NCI-H2196 treated with DMSO at 0.1 percent for 48 hours (cell line): ENCODE results near the gene ZFR2.
"Not testable (repeated sequence)": the region's sequence is repeated elsewhere in the genome, so short reads cannot be mapped to it uniquely, and the experiment has no call there.

Experiments
- DNase-seq: peaks from one replicate; lab custom pipeline; 2025; ENCODE audit not compliant: unreplicated experiment; lab: John Stamatoyannopoulos, UW

Gene ZFR2

DNA sequence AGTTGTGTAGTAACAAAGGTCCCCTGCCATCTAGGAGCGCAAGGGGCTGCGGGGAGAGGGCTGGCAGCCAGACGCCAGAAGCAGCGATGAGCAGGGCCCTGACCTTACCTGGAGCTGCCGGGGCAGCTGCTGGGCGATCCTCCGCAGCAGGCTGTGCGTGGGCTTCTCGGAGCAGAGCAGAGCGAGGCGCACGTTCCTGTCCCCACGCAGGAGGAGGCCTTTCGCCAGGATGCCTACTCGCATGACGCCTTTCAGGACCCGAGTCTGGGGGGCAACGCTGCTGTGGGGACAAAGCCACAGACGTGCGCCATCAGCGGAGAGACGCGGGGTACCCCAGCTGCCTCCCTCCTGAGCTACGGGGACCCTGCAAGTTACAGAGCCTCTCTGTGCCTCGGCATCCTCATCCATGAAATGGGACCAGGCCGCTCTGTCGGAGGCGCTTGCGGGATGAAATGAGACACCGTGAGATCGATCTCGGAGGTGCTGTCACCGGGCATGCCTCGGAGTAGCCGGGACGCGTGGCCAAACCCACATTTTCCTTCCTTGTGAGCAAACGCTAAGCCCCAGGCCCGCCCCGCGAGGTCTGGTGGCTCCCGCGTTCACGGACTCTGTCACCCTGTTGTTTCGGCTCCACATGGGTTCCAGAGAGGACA lies 52.1 kb downstream of the ZFR2 start:
- DNase-seq: no peak

DNA sequence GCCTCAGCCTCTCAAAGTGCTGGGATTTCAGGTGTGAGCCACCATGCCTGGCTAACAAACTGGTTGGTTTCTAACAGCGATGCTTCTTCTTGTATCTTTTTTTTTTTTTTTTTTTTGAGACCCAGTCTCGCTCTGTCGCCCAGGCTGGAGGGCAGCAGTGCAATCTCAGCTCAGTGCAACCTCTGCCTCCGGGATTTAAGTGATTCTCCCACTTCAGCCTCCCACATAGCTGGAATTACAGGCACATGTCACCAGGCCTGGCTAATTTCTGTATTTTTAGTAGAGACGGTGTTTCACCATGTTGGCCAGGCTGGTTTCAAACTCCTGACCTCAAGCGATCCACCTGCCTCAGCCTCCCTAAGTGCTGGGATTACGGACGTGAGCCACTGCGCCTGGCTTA lies 52.7 kb downstream of the ZFR2 start:
- DNase-seq: not testable (repeated sequence)

DNA sequence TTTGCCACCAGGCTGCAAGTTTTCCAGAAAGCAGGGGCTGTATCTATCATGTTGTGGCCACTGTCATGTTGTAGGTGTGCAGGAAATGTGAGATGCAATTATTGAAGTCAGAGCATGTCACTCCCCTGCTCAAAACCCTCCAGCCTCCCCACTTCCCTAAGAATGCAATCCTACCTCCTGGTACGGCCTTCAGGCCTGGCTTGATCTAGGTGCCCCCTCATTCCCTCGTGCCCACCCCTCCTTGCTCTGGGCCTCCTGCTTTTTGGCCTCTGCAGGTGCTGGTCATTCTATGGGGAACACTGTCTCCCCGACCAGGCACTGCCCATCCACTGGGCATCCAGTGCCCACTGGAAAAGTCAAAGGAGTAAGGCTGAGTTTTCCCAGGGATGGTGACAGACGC lies 54.2 kb downstream of the ZFR2 start:
- DNase-seq: no peak

DNA sequence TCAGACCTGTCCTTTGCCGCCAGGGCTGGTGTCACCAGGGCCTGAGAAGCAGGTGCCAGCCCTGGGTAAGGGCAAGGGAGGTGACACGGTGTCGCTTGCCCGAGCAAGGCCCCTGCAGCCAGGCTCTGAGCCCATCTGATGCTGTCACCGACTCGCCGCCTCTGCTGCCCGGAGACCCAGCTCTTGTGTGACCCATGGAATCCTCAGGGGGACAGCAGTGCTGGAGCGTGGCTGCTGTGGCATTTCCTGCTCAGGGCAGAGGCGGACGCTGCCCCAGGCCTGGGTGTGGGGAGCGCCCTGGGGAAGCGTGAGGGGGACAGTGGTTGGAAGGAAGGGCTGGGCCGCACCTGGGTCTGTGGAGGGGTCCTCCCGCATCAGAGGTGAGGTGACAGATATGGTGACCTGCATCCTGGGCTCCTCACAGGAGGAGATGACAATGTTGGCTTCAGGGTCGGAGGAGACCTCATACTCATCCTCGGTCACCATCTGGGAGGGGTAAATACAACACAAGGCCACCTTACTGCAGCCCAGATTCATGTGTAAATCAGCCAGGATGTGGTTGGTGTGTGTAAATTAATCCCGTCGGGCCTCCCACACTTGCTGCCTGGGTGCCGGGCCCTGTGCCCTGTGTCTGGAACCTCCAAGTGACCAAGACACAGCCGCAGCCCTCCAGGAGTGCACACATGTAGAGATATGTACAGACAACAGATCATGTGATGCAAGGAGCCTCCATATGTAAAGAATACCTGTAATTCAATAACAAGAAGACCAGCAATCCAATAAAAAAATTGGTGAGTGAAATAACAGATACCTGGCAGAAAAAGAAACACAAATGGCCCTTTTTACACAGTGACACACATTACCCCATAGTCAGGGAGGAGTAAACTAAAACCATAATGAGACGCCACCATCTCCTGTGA lies 55.1 kb downstream of the ZFR2 start:
- DNase-seq: no peak

DNA sequence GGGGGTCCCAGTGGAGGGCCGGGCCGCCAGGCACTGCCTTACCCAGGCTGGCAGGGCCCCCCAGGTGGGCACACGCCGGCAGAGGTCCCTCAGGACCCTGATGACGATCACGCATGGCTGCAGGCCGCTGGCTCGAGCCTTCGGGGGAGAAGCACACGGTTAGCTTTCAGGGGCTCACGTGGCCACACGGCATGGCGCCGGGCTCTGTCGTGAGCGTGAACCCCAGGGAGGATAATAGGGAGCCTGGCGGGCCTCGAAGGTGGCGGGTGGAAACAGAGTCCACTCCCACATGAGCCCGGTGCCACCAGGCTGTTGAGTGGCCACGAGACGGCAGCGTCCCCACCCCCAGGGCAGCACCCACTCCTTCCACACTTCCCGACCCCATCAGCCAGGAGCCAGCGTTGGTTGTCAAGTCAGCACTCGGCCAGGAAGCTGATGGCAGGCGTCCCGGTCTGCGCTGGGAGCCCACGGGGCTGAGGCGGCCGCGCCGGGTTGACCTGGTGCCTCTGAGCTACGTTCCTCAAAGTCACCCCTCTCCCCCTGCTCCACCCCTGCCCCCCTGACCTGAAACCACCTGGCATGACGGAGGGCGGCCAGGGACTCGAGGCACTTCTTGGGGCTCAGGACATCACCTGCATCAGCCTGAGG lies 58.0 kb downstream of the ZFR2 start:
- DNase-seq: no peak

DNA sequence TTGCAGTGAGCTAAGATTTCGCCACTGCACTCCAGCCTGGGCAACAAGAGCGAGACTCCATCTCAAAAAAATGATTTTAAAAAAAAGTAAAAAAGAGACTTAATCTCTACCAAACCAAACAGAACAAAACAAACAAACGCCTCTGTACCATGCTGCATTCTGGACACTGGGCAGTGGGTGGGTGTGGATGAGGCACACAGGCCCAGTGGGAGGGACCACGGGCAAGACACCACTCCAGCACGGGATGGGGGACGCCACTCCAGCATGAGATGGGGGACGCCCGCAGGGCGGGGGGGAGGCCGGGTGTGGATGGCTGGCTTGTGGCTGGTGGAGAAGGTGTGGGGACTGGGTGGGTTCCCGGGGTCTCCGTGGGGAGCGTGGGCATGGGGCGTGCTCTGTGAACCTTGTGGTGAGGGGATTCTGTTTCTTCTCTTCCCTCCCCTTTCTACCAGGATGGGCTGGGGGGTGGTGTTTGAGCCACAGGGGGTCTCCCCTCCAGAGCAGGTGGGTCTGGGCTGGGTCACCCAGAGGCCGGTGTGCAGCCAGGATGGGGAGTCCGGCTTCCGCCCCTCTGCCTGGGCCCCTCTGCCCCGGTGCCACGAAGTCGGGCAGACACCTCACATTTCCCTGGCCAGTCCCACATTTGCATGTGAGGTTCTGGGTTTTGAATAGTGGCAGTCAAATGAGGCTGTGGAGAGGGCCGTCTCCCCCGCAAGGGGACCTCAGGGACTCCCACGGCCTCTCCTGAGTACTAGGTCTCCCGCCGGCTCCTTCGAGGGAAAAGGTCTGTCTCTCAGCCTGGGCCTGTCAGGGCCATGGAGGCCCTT lies 58.7 kb downstream of the ZFR2 start:
- DNase-seq: no peak

DNA sequence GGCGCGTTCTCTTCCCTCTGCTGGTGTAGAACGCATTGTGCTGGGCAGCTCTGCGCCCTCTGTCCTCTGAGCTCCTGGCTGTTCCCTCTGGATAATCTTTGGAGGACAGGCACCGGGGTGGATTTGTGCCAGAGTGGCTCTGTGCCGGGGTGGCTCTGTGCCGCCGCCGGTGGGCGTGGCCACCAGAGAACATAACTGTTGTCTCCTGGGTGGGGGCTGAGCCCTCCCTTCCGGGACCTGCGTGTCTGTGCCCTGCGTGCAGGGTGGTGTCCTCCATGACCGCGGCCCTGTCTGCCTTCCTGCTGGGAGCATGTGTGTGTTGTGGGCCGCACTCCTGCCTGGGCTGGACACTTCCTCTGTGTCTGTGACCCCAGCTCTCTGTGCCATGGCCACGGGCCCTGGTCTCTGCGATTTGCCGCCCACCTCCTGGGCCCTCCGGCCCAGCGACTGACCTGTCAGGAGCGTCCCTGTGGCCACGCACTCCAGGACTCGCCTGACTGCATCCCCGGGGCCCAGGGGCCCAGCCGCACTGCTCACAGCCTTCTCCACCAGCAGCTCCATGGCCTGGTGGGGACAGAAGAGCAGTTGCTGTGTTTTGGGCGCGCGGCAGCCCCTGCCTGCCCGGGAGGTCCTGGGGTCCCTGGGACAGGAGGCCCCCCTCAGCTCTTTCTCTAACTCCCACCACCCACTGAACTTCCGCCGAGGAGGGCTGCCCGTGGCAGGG lies 60.3 kb downstream of the ZFR2 start:
- DNase-seq: no peak

DNA sequence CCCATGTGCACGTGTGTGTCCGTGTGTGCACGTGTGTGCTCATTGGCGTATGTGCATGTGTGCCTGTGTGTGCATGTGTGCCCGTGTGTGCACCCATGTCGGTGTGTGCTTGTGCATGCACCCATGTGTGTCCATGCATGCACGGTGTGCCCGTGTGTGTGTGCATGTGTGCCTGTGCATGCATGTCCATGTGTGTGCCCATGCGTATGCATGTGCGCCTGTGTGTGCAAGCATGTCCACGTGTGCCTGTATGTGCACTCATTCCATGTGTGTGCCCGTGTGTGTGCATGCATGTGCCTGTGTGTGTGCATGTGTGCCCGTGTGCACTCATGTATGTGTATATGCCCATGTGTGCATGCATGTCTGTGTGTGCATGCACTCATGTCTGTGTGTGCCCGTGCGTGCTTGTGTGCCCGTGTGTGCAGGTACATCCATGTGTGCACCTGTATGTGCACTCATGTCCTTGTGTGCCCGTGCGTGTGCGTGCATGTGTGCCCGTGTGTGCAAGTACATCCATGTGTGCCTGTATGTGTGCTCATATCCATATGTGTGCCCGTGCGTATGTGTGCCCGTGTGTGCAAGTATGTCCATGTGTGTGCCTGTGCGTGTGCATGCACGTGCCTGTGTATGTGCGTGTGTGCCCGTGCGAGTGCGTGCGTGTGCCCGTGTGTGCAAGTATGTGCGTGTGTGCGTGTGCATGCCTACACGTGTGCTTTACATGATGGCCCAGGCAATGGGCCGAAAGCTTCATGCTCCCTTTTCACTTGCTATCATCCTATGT lies 61.1 kb downstream of the ZFR2 start:
- DNase-seq: no peak

DNA sequence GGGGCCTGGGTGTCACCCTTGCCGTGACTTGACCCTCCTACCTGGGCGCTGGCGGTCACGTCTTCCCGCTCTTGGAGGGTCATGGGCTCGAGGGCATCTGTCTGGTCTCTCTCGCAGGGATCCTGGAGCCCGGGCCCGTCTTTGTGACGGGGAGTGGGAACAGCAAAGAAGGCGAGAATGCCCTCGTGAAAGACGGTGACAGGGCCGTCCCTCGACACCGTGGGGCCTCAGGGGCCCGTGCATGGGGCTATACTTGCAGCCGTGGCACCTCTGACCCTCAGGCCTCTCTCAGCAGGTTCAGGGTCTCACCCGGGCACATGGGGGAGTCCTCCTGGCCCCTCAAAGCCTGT lies 61.7 kb downstream of the ZFR2 start:
- DNase-seq: no peak

DNA sequence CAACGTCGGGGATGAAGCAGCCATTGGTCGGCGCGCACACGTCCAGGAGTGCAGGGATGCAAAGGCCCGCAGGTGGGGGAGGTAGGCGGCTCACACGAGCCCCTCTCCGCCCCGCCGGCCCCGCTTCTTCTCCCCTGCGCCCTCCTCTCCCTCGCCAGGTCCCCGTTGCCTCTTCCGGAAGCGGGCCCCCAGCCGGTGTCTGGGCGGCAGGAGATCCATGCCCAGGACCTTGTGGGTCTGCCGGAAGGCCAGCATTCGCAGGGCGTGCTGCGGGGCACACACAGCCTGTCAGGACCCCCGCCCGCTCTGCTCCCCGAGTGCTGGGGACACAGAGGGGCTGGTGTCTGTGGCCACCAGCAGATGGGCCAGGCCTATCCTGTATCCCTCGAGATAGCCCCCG lies 63.0 kb downstream of the ZFR2 start:
- no peak for DNase-seq

DNA sequence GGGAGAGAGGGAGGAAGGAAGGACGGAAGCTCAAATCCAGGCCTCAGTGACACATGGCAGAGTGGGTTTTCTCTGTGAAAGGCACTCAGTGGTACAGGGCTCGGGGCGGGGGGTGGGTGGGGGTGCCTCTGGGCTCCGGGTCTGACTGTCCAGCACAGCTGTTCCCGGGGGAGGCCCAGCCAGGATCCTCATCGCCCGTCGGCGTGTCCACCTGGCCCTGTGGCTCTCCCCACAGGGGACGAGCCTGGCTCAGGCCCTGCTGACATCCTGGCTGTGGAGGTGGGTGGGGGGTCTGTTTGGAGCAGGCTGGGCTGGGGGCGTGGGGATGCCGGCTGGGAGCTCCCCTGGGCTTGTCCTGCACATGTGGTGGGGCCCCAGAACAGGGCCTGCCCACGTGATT lies 64.4 kb downstream of the ZFR2 start:
- DNase-seq: no peak

DNA sequence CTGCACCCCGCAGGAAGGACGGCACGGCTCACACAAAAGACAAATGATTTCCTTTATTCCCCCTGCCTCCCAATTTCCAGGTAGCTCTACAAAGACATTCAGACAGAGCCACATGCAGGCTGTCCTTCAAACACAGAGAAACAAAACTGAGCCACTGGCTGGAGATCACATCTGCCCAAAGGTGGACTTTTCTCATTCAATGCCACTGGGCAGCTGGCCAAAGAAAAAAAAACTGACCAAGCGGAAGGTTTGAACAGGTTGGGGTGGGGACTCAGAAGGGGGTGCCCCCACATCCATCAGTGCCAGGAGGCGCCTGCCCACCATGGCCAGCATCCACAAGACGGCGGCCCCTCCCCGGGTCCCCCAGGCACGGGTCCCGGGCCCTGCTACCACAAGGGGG lies 64.9 kb downstream of the ZFR2 start:
- DNase-seq: no peak

DNA sequence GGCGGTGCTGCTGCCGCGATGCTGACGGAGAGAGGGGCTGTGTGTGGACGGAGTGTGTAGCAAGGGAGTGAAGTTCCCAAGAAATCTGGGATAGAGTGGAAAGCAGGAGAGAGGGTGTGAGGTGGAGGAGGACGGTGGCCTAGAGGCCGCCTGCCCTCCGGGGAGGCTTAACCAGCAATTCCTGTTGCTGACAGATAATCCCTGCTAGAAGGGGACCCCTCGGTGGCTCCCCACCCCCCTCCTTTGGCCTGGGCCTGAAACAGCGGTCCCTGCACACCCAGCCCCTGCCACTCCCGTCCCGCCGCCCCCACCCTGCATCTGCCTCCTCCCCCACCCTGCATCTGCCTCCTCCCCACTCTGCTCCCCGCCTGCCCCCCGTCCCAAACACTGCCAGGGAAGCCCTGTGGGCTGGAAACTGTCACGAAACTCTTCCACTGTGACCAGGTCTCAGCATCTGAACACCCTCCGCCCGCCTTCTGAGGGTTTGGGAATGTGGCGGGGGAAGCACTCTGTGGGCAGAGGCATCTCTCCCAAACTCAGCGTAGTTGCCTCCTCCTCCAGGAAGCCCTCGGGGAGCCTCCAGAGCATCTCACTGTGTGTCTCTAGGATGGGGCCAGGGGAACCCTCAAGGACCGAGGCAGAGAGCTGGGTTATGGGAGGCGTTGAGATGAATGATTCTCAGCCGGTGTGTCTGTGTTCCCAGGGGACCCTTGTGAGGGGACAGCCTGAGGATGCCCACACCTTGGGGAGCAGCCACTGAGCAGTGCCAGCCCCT lies 65.5 kb downstream of the ZFR2 start:
- no peak for DNase-seq

DNA sequence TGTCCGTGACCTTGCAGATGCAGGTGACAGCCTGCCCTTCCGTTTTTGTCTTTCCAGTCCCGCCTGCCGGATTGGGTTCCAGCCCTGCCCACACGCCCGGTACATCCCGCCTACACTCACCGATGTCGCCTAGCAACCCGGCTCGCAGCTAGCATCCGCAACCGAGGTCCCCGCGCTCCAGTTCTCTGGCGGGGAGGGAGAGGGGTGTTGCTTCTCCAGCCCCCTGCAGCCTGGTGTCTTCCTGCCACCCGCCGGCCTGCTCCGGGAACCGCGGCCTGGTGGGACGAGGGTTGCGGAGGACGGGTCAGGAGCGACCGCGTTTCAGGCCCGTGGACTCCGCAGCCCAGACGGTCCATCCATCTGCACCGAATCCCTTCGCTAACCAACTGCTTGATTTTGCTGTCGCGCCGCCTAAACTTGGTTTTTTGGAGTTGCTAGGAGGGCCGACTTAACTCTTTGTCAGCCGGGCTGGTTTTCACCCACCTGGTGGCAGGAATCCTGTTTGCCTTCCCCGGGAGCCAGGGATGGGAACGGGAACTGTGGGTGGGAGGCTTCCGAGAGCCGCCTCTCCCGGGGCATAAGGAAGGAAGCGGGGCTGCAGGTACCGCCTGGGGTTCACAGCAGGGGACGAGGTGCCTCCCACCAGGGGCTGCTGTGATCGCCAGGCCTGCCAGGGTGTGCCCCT lies 67.3 kb downstream of the ZFR2 start:
- peak; percentile 66 for DNase-seq

DNA sequence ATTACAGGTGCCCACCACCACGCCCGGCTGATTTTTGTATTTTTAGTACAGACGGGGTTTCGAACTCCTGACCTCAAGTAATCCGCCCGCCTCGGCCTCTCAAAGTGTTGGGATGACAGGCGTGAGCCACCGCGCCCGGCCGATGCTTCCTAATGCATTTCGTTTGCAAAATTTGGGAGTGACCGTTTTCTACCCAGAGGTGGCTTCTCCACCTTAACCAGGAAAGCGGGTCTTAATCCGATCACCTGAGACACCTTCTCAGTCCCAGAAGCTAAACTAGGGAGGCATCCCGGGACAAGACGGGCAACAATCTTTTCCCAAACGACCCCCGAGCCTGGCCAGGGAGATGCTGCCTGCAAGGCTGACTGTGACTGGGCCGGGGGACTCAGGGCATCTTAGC lies 67.8 kb downstream of the ZFR2 start:
- DNase-seq: no peak

DNA sequence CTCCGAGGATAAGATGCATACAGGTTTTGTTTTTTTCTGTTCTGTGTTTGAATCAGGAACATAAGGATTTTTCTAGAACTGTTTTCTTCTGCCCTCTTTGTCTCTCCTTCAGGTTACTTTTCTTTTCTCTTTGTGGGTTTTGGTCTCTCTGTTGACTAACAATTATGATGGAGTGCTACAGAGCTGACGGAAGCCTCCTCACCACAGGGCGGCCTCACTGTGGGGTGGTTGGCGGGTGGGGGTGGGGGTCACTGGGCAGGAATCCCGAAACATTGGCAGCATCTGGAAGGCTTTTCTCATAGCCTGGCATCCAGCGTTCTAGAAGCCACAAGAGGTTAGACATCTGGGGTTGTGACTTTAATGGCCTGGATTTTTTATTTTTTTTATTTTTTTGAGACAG lies 70.7 kb downstream of the ZFR2 start:
- DNase-seq: no peak

DNA sequence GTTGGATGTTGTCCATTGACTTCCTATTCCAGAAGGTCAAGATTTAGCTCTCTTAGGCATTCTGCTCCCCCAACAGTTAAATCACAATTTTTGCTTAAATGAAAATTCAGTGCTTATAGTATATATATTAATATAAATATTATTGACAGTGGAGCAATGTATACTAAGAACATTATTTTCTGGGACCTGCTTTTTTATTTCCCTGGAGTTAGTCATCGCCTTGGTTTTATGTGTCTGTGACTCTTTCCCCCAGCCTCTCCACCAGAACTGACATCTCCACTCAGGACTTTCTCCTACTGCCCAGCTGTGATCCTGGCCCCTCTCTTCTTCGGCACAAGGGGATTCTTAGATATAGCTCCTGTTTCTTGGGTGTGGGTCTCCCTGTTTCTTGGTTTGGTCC lies 72.5 kb downstream of the ZFR2 start:
- no peak for DNase-seq

DNA sequence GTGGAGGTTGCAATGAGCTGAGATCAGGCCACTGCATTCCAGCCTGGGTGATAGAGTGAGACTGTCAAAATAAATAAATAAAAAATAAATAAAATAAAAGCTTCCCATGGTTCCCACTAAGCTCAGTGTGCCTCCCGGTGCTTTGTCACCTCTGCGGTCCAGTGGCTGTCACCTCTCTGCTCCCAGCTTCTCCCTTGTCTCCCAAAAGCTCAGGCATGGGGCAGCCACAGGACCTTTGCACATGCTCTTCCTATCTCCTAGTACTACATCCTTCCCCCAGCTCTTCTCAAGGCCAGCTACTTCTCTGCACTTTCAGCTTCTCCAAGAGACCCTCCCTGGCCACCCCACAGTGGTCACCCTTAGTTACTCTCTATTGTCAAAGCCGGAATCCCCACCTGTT lies 75.0 kb downstream of the ZFR2 start:
- DNase-seq: no peak

DNA sequence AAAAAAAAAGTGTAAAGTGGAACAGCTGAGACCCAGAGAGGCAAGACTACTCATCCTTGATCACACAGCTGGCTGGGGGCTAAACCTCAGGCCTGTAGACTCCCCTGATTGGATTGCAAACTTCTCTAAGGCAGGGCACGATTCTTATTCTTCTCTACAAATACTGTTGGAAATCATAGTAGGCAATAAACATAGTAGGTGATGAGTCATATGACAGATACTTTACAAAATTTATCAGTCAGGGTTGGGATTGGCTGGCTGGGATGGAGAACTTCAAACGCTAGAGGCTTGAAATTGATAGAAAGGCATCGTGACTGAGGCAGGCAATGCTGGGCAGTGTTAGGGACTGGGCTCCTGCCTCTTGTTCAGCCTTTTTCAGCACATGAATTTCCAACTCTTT lies 76.7 kb downstream of the ZFR2 start:
- no peak for DNase-seq
